Measurements from ENCODE around the gene C1QTNF7. TPM values are rescaled to one million over a fixed set of nuclear protein-coding genes. Genes with fewer than 3 reads are reported as not detected.

The C1QTNF7 gene
- total RNA-seq, 4 donors from 2014 or later, result 21.1 to 52.1 (median 37.6) TPM

GRCh38 chr4:15395311-15395710 lies 32.5 kb upstream of the C1QTNF7 start:
- Histone ChIP-seq H3K4me1 (peaks cover 3 to 60% (median 11%) of the 10 kb centered on the region in 3 donors), H3K27me3 (no peaks in the 10 kb centered on the region), H3K9me3 (no peaks in the 10 kb centered on the region), H3K4me3 (no peak overlapping the region), H3K36me3 (no peaks in the 10 kb centered on the region), H3K27ac (peak overlapping the region in 1 of 4 donors; percentile 11)
- no peak for ATAC-seq
- TF ChIP-seq CTCF (IDR thresholded peaks at IDR 0.05) (no peak), POLR2A (IDR thresholded peaks at IDR 0.05) (no peak), POLR2AphosphoS5 (IDR thresholded peaks at IDR 0.05) (no peak), EP300 (IDR thresholded peaks at IDR 0.05) (no peak)
- WGBS, 2 donors (ENCODE audit: low coverage in 1 of 2), result 86 to 92% methylated on average over 2 to 4 of the region's 4 CpGs

- H3K4me3 ChIP-seq, result no peak overlapping the region
These were observed 31.6 kb upstream of the C1QTNF7 start for GRCh38 chr4:15396157-15396800.

GRCh38 chr4:15398001-15398400 lies 29.8 kb upstream of the C1QTNF7 start:
- 41 to 63% methylated on average over 3 of the region's 3 CpGs for WGBS, 2 donors (ENCODE audit: low coverage in 1 of 2)
- Histone ChIP-seq H3K4me3 (no peak overlapping the region), H3K9me3 (no peaks in the 10 kb centered on the region), H3K27ac (peak overlapping the region in 1 of 4 donors; percentile 4), H3K36me3 (no peaks in the 10 kb centered on the region), H3K27me3 (no peaks in the 10 kb centered on the region), H3K4me1 (peaks cover 15 to 71% (median 26%) of the 10 kb centered on the region in 3 donors)
- TF ChIP-seq CTCF (IDR thresholded peaks at IDR 0.05), result no peak
- TF ChIP-seq POLR2AphosphoS5 (IDR thresholded peaks at IDR 0.05), result no peak
- TF ChIP-seq EP300 (IDR thresholded peaks at IDR 0.05), result no peak
- no peak for TF ChIP-seq POLR2A (IDR thresholded peaks at IDR 0.05)
- ATAC-seq, result no peak

More at GRCh38 chr4:15396157-15396800, 31.6 kb upstream of the C1QTNF7 start:
- 69 to 78% methylated on average over 2 to 4 of the region's 4 CpGs for WGBS, 2 donors (ENCODE audit: low coverage in 1 of 2)
- Histone ChIP-seq H3K4me1 (peaks cover 9 to 68% (median 19%) of the 10 kb centered on the region in 3 donors), H3K27me3 (no peaks in the 10 kb centered on the region), H3K36me3 (no peaks in the 10 kb centered on the region), H3K27ac (no peak overlapping the region), H3K9me3 (no peaks in the 10 kb centered on the region)
- no peak for ATAC-seq
- TF ChIP-seq CTCF (IDR thresholded peaks at IDR 0.05) (peak; percentile 35 to 60 (median 52)), EP300 (IDR thresholded peaks at IDR 0.05) (no peak), POLR2AphosphoS5 (IDR thresholded peaks at IDR 0.05) (no peak)

GRCh38 chr4:15398732-15399131 lies 29.1 kb upstream of the C1QTNF7 start:
- 50 to 69% methylated on average over 4 of the region's 4 CpGs for WGBS, 2 donors (ENCODE audit: low coverage in 1 of 2)
- Histone ChIP-seq H3K4me1 (peaks cover 19 to 78% (median 33%) of the 10 kb centered on the region in 3 donors), H3K36me3 (no peaks in the 10 kb centered on the region), H3K27me3 (no peaks in the 10 kb centered on the region), H3K9me3 (no peaks in the 10 kb centered on the region), H3K27ac (no peak overlapping the region), H3K4me3 (no peak overlapping the region)
- no peak for ATAC-seq
- no peak for TF ChIP-seq CTCF (IDR thresholded peaks at IDR 0.05)
- no peak for TF ChIP-seq POLR2AphosphoS5 (IDR thresholded peaks at IDR 0.05)
- no peak for TF ChIP-seq POLR2A (IDR thresholded peaks at IDR 0.05)
- TF ChIP-seq EP300 (IDR thresholded peaks at IDR 0.05), result no peak

GRCh38 chr4:15400226-15400625 lies 27.6 kb upstream of the C1QTNF7 start:
- H3K27ac ChIP-seq, result peak overlapping the region; percentile 71 to 97 (median 76)
- 65 to 73% methylated on average over 2 to 3 of the region's 3 CpGs for WGBS, 2 donors (ENCODE audit: low coverage in 1 of 2)
- TF ChIP-seq POLR2A (IDR thresholded peaks at IDR 0.05) (no peak), CTCF (IDR thresholded peaks at IDR 0.05) (no peak), POLR2AphosphoS5 (IDR thresholded peaks at IDR 0.05) (no peak), EP300 (IDR thresholded peaks at IDR 0.05) (no peak)

More at GRCh38 chr4:15400226-15400625, 27.6 kb upstream of the C1QTNF7 start:
- ATAC-seq, result no peak
- H3K9me3 ChIP-seq, result no peaks in the 10 kb centered on the region
- H3K4me3 ChIP-seq, result no peak overlapping the region
- no peaks in the 10 kb centered on the region for H3K36me3 ChIP-seq
- no peaks in the 10 kb centered on the region for H3K27me3 ChIP-seq
- peaks cover 19 to 75% (median 33%) of the 10 kb centered on the region in 3 donors for H3K4me1 ChIP-seq
